Hippocampal formation (tissue), 2 donors: ENCODE results near the gene TRIM62.

ENCODE experiments used
- DNase-seq, 2 donors: peaks; one replicate each; lab custom pipeline; 2025; lab: John Stamatoyannopoulos, UW

TRIM62 gene

GRCh38 chr1:33181921-33182341 lies at the start of gene TRIM62:
Gene TRIM62 (minus strand): TSS chr1:33182043. CDS start chr1:33181432, 611 bp downstream.
- DNase-seq = peak; percentile 82 to 87

- no peak for DNase-seq
These were observed 49.3 kb upstream of the TRIM62 start for GRCh38 chr1:33231166-33231565.

DNA sequence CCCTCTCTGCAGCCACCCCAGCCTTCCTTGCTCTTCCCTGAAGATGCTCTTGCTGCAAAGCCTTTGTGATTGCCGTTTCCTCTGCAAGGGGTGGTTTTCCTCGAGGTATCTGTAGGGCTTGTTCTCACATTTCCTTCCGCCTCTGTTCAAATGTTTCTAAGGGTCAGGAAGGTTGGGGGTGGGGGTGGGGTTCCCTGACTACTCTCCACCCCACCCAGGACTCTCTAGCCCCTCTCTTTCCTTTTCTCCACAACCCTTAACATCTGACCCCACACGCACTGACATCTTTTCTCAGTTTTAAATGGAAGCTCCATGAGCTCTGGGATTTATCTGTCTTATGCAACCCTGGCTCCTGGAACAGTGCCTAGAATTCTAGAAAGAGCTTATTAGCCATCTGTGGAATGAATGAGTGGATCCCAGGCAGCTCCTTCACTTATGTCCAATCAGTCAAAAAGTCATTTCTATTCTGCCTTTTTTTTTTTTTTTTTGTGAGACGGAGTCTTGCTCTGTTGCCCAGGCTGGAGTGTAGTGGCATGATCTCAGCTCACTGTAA lies 47.2 kb upstream of the TRIM62 start:
- DNase-seq = peak in 1 of 2 donors; percentile 19

DNA sequence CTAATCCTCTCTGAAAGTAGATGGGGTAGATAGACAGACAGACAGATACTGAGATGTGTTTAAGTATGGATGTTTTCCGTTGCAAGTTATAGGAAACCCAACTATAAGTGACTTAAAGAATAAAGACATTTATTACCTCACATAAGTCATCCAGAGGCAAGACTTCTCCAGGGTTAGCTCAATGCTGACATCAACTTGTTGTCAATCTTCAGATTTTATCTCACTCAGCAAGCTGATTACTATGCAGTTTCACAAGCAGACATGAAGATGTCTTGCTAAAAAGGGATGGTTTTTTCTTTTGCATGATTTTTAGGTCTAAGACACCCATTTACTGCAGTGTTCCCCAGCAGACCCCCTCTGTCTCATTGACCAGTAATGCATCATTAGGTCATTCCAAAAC lies 43.7 kb upstream of the TRIM62 start:
- DNase-seq = no peak

DNA sequence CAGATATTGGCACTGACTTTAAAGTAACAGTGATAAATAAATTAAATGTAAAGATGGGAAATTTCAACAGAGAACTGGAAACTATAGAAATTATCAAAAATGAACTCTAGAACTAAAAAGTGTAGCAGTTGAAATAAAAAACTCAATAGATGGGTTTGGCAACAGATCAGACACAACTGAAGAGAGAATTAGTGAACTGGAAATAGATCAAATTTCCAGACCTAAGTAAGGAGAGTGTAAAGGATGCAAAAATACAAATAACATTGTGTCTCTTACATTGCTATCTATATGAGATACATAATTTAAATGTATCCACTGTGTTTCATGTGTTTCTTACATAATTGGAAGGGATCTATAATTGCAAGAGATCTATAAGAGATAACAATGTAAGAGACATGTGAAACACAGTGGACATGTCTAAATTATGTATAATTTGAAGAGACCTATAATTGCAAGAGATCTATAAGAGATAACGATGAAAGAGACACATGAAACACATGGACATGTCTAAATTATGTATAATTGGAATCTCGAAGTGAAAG lies 42.4 kb upstream of the TRIM62 start:
- DNase-seq = no peak

- no peak for DNase-seq
These were observed 40.5 kb upstream of the TRIM62 start for GRCh38 chr1:33222381-33222780.

- DNase-seq = no peak
These were observed 39.5 kb upstream of the TRIM62 start for GRCh38 chr1:33221385-33221758.

DNA sequence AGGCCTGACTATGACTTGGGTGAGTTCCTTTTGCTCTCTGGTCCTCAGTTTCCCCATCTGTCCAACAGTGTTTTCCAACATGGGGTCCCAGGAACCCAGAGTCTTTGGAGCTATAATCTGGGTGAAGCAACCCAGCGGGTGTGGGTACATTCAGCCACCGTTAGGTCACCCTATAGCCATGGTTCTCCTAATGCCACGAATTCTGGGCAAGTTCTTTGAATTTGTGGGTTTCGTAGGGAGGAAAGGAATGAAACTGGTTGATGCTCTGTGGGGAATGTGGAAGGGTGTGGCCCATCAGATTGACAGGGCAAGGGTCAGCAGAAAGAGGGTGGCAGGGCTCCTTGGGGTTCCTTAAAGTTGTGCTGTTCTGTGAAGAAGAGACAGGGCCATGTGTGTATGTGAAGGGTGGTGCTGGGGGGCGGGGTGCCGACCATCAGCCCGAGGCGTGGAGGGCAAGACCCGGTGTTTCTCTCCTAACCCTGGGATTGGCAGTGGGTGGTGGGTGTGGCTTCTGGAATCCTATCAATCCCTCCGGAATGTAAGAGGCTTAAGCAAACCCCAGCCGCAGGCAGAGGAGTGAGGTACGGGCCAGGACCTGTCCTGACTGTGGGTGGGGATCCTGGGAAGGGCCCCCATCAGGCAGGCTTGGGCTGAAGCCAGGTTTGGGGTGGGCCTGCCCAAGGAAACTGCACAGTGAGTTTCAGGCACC lies 39.0 kb upstream of the TRIM62 start:
- DNase-seq = no peak

GRCh38 chr1:33219886-33220661 lies 38.2 kb upstream of the TRIM62 start:
- no peak for DNase-seq

DNA sequence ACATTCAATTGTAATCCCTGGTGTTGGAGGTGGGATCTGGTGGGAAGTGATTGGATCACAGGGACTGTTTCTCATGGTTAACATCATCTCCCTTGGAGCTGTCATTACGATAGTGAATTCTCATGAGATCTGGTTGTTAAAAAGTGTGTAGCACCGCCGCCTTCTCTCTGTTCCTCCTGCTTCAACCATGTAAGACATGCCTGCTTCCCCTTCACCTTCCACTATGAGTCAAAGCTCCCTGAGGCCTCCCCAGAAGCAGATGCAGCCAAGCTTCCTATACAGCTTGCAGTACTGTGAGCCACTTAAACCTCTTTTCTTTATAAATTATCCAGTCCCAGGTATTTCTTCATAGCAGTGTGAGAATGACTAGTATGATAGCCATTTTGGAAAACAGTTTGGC lies 30.1 kb upstream of the TRIM62 start:
- DNase-seq = no peak

GRCh38 chr1:33206340-33206739 lies 24.5 kb upstream of the TRIM62 start:
- no peak for DNase-seq

GRCh38 chr1:33195556-33195955 lies 13.7 kb upstream of the TRIM62 start:
- DNase-seq = no peak

- DNase-seq = no peak
These were observed 10.0 kb upstream of the TRIM62 start for GRCh38 chr1:33191731-33192275.

- no peak for DNase-seq
These were observed 8.9 kb upstream of the TRIM62 start for GRCh38 chr1:33190701-33191100.

DNA sequence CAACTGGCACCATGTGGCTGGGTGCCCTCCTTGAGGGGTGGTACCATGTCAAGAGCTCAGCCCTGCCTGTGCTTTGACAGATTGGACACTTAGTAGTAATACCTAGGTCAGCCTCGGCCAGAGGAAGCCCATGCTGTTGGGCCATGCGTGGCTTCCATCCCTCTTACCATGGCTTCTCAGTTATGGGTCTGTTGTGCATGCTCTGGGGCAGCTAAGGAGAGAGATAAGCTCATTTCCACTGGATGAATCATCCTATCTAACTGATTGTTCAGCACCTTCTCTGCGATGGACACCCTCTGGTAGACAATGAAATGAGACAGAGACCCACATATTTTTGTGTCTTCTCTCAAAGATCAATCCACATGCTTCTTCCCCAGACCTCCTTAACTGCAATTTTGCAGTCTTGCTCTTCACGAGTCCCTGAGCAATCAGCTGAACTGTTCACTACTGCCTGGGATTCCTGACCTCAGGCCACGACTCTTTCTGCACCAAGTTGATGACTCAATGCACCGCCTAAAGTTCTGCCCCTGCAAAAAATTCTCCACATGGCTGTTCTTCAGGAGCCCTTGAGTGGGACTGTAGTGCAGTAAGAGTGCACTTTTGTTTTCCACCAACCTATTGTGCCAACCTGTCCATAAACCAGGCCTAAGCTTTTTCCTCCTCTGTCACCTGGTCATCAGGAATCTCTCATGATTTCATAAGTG lies 6.9 kb upstream of the TRIM62 start:
- DNase-seq = no peak

DNA sequence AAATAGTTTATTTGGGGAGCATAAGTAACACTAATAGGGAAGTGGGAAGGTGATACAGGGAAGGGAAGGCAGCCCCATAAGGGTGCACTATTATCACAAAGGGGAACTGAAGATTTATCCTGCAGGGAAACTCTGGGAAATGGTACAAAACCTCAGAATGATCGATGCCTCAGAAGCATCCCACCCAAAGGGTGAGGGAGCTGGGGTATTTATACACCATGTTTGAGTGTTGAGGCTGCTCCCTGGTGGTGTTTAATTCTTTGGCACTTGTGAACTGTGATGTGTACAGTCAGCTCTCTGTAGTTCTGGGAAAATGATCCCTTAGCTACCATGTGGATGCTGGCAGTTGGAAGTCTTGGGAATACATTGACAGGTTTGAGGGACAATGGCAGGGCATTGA lies 5.1 kb upstream of the TRIM62 start:
- DNase-seq = no peak

GRCh38 chr1:33185541-33185940 lies 3.7 kb upstream of the TRIM62 start:
- DNase-seq = no peak

GRCh38 chr1:33183306-33183705 lies 1.5 kb upstream of the TRIM62 start:
- DNase-seq = no peak

GRCh38 chr1:33182896-33183295 lies 1.1 kb upstream of the TRIM62 start:
- DNase-seq = no peak

GRCh38 chr1:33182401-33182841 lies 578 bp upstream of the TRIM62 start:
- no peak for DNase-seq

- DNase-seq = peak in 1 of 2 donors; percentile 85
These were observed 642 bp downstream of the TRIM62 start for GRCh38 chr1:33180911-33181890.
